ENCODE measurements around the gene APBB2.
"Not testable (repeated sequence)": the region's sequence is repeated elsewhere in the genome, so short reads cannot be mapped to it uniquely, and the experiment has no call there.

Gene APBB2

GRCh38 chr4:40843696-40844095, 370.6 kb downstream of the APBB2 start:
- DNase-seq (ENCODE audit: insufficient read length, low spot score) (no peak), FAIRE-seq (peak; percentile 18)

DNA sequence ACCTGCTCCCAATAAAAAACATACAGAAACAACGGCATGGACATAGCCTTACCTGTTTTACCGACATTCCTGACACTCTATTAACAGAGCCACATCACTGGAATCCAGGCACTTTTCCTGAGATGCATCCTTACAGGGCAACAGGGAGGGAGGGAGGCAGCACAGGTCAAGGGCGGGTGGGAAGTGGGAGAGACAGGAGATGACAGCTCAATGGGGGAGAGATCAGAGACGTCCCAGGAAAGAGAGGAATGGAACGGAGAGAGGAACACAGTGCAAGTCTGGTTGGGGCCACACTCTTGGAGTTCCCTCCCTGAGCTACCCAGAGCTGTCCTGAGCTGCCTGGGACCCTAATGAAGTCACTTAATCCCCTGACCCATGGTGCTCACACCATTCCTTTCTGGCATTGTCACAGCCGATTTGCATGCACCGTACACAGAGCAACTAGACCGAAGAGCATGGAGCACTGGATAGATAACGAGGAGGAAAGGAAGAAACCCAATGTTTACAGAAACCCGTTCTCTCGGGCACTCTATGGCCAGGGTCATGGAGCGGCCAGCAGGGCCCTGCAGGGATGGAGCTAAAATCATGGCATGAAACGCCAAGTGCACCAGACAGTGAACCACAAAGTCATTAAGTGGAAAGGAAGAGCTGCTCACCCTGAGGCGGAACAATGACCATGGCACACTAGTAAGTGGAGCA, 371.5 kb downstream of the APBB2 start:
- no peak for FAIRE-seq
- DNase-seq (ENCODE audit: insufficient read length, low spot score), result no peak

DNA sequence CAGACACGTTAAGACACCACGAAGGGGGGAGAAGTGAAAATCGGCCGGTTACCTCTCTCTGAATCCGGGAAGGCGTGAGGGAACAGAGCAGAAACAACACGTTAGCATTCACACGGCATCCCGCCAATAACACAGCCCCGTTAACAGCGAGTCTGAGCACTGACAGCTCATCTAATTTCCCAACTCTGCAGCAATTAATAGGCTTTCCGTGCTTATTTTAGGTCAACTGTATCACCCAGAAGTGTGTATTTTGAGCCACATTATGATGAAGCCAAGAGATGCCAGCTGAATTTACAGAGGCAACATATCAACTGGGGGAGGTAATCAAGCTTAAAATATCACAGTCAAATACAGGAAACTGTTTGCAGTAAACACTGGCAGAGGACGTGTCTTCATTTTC, 372.0 kb downstream of the APBB2 start:
- FAIRE-seq (no peak), DNase-seq (ENCODE audit: insufficient read length, low spot score) (no peak)

DNA sequence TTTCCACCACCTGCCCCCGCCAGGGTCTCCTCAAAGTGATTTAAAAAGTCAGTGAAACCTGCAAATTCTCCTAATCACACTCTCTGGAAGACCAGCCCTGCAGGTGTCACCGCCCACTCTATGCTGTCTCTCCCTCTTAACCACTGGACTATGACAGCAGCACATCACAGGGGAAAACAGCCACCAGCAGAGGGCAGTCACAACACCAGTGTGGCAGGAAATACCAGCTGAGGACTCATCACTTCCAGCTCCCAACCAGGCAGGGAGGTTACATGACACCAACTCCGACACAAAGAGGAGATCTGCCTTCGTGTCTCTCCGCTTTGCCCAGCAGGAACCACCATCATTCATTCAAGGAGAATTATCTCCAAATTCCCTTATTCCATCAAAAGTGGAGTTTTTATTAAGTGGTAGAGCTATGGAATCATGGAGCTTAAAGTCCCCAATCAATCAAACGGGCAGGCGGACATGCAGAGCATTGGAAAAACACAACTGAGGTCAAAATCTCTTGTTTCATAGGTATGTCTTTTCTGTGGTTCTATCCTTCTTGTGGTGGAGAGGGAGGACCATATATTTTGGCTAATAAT, 373.3 kb downstream of the APBB2 start:
- FAIRE-seq (peak; percentile 99), DNase-seq (ENCODE audit: insufficient read length, low spot score) (peak; percentile 43)

DNA sequence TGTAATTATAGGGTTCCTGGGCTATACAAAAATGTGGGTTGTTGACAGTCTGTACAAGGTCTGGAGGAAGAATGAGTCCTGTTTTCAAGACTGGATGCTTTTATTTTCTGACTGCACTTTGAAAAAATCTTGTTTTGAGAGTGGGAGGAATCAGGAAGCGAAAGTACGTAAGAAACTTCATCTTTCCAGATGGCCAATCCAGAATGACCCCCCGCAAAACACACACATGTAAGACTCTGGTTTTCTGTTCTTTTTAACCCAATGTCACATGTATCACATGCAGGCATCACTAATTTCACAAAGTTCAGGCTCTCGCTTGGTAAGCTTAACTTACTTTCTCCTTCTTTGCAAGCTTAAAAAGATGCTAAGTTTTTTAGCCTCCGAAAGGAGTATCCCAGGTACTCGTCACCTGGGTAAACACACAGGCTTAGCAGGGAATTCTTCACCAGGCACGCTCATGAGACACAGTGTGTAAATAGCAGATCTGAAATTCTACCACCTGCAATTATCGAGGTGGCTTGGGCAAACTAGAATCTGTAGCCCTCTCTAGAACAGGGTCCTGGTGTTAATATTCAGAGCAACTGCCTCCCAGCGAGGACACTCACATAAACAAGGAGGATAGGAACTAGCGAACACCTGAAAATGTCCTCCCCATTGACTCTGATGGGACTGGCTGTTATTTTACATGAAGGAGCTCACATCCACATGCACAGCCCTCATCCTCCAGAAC, 373.9 kb downstream of the APBB2 start:
- FAIRE-seq (no peak), DNase-seq (ENCODE audit: insufficient read length, low spot score) (no peak)

GRCh38 chr4:40838742-40839141, 375.6 kb downstream of the APBB2 start:
- DNase-seq (ENCODE audit: insufficient read length, low spot score) (no peak), FAIRE-seq (no peak)

DNA sequence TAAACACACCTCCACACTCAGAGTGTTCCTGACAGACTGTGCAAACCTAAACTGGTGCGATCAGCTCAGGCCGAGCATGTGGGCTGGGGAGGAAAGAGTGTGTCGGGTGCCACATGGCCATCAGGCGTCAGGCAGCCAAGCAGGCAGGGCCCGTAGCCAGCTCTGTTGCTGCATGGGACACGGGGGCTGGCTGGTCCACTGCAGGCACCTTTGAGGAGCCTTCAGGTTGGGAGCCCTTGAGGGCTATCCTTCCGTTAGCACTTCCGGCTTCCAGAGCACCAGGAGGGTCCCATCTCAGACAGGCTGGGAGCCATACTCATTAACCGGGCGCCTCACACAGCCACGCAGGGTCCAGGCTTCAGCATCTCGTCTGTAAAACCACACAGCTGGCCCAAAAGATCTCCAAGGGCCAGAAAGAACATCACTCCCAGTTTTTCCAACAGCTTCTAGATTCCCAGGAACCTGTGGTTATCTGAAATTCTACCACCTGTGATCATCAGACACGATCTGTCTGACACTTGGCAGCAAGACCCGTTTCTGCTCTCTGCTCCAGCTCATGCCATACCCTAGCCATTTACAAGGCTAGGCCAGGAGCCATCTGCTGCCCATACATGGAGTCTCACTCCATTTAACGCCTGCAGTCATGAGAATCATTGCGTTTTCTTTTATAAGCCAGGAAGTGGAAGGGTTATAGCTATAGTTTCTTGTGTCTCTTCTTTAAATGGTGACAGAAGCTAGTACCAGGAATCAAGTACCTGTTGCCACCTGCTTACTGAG, 377.1 kb downstream of the APBB2 start:
- DNase-seq (ENCODE audit: insufficient read length, low spot score), result no peak

DNA sequence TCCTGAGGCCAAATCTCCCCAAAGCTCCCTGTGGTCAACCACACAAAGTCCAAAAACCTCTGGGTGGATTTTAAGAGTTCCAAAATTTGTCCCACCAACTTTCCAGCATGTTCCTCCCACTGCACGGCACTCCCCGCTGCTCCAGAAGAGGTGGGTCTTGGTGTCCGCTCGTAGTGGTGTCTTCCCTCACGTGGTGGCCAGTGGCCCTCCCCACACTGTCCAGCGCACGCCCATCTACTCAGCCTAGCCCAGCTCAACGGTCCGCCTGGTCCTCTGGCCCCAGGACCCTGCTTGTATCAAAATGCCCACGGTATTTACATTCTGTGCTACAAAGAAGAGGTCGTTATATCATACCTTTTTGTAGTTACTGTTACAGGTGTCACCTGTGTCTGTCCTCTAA, 381.1 kb downstream of the APBB2 start:
- no peak for FAIRE-seq

More for the DNA sequence above, 377.1 kb downstream of the APBB2 start:
- no peak for FAIRE-seq

GRCh38 chr4:40832175-40832574, 382.2 kb downstream of the APBB2 start:
- FAIRE-seq, result no peak
- no peak for DNase-seq (ENCODE audit: insufficient read length, low spot score)

More for the DNA sequence above, 381.1 kb downstream of the APBB2 start:
- no peak for DNase-seq (ENCODE audit: insufficient read length, low spot score)

DNA sequence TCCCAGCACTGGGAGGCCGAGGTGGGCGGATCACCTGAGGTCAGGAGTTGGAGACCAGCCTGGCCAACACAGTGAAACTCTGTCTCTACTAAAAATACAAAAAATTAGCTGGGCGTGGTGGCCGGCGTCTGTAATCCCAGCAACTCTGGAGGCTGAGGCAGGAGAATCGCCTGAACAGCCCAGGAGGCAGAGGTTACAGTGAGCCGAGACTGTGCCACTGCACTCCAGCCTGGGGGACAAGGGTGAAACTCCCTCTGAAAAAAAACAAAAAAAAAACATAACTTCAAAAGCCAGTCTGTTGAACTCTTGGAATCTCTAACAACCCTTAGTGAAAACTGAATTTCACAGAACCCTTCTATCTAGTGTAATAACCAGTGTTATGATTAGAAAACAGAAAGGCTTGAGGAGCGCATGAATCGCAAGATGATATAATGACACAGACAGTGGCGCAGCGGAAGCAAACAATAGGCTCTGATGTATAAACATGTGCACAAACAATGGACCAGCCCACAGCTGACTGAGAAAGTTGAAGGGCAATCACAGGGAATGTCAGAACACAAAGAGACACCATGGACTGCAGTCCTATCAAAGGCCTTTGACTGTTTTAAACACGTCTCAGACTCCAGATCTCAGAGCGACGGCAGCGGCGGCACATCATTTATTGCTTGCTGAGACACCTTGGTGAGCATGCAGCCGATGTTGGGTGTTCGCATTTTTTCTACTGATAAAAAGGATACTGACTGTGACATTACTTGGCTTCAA, 383.0 kb downstream of the APBB2 start:
- DNase-seq (ENCODE audit: insufficient read length, low spot score), result no peak
- FAIRE-seq, result no peak

DNA sequence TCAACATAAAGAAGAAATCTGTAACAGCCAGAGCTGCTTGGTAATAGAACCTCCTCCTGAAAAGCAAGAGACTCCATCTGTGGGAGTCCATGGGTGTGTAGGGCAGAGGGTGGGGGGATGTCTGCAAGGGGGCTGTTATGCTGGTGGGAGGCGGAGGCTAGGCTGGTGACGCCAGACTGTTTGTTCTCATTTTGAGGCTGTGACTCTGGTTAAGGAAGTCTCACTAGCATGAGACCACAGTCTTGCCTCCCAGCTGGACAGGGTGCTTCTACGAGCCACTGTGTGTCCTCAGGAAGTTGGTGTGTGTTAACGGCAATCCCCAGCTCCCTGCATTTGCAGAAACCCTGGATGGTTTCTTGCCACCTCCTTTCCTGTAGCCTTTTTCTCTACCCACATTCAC, 384.8 kb downstream of the APBB2 start:
- no peak for DNase-seq (ENCODE audit: insufficient read length, low spot score)
- FAIRE-seq, result no peak

DNA sequence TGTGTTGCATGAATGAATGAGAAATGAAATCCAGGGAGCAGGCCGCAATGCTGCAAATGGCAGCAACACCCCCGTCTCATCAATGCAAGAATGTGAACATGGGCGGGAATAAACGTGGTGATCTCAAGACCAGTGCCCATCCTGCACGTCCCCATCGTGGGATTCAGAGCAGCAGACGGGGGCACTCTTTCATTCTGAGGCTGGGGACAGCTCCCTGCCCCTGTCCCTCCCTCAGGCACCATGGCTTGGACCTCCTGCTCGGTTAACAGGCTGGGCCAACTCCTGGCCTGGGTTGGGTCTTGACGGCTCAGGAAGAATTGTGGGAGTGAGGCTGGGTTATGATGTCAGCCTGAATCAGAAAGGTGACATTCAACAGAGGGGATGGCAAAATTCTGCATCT, 385.7 kb downstream of the APBB2 start:
- FAIRE-seq, result no peak
- no peak for DNase-seq (ENCODE audit: insufficient read length, low spot score)

DNA sequence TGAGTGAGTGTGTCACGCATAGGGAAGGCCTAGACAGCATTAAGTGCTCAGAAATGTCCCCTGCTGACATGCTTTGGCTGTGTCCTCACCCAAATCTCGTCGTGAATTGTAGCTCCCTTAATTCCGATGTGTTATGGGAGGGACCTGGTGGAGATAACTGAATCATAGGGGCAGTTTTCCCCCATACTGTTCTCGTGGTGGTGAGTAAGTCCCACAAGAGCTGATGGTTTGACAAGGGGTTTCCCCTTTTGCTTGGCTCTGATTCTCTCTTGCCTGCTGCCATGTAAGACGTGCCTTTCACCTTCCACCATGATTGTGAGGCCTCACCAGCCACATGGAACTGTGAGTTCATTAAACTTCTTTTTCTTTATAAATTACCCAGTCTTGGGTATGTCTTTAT, 386.6 kb downstream of the APBB2 start:
- no peak for FAIRE-seq
- no peak for DNase-seq (ENCODE audit: insufficient read length, low spot score)

DNA sequence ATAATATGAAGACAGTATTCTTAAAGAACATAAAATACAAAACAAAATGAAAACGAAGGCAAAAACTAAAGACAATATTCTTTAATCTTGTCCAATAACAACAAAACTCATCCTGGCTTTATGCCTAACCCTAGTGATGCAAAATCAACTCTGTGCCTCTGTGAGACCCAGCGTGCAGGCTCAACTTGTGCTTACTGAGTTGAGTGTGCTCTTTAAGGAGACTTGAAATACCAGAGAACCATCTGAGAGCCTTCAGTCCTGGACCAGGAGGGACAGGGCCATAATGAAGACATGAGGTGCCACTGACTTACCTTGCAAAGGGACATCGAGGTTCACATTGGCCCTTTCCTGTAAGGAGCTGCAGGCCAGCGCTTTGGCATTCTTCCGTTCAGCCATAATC, 387.5 kb downstream of the APBB2 start:
- no peak for FAIRE-seq
- DNase-seq (ENCODE audit: insufficient read length, low spot score), result no peak

DNA sequence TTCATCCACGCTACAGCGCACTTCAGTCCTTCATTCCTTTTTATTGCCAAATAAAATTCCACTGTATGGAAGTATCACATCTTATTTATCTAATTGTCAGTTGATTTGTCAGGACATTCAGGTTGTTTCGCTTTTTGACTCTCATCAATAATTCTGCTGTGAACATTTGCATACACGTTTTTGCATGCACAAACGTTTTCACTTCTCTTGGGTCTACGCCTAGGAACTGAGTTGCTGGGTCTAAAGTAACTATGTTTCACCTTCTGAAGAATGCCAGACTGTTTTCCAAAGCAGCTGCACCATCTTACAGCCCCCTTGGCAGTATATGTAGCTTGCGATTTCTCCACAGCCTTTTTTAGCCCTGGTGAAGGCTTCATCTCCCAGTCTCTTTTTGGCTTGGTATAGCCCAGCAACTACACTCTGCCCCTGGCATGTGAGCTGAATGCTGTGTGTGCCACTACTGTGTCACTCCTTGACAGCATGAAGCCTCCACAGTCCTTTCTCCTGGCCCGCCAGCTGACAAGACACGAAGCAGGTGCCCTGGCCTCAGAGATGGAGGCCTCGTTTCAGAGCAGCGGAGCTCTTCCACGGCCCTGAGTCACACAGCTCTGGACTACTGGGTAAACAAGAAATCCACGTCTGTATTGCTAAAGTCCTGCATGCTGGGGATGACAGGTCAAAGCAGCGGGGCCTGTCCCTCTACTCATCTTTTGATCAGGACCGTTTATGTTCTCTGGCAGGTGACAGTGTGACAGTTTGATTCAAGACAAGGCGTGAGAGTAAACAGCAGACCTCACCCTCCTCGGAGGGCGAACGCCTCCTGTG, 389.1 kb downstream of the APBB2 start:
- DNase-seq (ENCODE audit: insufficient read length, low spot score) (no peak), FAIRE-seq (no peak)

DNA sequence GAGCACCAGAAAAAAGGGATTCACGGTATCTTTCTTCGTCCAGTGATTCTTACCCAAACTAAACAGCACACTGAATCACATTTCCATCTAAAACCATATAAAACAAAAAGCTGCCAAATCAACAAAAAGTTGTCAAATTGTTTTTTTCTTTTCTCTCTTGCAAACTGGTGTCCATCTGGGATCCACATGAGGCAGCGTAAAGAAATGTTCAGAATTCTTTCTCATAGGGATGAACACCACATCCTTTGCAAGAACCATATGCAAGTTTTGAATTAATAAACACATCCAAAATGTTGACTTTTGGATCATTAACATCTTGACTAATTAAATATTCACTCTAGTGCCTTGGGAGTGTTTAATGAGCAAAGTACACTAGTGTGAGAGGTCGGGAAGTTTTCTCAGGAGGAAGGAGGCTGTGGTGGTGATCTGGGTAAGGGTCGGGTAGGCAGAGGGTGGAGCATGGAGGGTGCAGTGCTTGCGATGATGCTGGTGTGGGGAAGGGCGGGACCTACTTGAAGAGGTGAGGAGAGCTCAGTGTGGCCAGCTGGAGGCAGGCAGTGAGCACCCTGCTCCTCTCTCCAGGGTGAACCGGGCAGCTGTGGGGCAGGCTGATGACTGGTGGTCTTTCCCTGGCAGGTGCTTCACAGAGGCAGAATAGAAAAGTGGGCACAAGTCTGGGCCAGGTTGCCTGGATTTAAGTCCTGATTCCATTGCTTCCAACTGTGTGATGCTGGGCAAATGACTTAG, 391.7 kb downstream of the APBB2 start:
- FAIRE-seq (no peak), DNase-seq (ENCODE audit: insufficient read length, low spot score) (no peak)

DNA sequence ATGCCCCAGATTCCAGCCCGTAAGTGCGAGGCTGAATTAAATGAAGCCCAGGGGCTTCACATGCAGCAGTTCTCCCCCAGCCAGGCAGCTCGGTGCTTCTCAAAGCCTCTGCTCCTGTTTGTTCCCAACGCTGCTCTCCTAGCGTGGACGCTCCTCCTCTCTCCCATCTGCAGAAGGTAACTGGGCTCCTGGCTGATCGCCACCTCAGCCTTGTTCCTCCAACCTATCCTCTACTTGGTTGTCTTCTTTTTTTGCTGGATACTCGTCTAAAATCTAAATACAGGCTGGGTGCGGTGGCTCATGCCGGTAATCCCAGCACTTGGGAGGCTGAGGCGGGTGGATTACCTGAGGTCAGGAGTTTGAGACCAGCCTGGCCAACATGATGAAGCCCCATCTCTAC, 394.2 kb downstream of the APBB2 start:
- no peak for FAIRE-seq
- no peak for DNase-seq (ENCODE audit: insufficient read length, low spot score)

DNA sequence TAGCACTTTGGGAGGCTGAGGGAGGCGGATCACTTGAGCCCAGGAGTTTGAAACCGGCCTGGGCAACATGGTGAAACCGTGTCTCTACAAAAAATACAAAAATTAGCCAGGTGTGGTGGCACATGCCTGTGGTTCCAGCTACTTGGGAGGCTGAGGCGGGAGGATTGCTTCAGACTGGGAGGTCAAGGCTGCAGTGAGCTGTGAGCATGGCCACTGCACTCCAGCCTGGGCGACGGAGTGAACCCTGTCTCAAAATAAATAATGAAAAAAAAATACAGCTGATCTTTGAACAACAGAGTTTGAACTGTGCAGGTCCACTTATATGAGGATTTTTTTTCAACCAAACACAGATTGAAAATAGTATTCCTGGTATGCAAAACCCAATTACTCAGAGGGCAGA, 397.2 kb downstream of the APBB2 start:
- not testable (repeated sequence) for FAIRE-seq; DNase-seq (ENCODE audit: insufficient read length, low spot score)

- no peak for FAIRE-seq
- DNase-seq (ENCODE audit: insufficient read length, low spot score), result no peak
These were observed 401.5 kb downstream of the APBB2 start for GRCh38 chr4:40812856-40813255.

Data from GM19239 (cell line).